Renal pelvis (tissue), 4 donors: ENCODE results near the gene NDUFB5. TPM values are rescaled to one million over a fixed set of nuclear protein-coding genes. Genes with fewer than 3 reads are reported as not detected.
"Not testable (repeated sequence)": the region's sequence is repeated elsewhere in the genome, so short reads cannot be mapped to it uniquely, and the experiment has no call there.

Source experiments
- DNase-seq: peaks from one replicate; pipeline ENCODE4 v3.0.0-alpha.2; 2013
- polyA plus RNA-seq, 3 donors: library from polyadenylated mRNA; unstranded; fragments of 120-200 nt; gene quantifications; one replicate each; pipeline ENCODE4 v1.2.1, GENCODE V29; 2013; ENCODE audit not compliant: insufficient read length in 3 of 3

Gene NDUFB5
- polyA plus RNA-seq, 3 donors: 175 to 193 (median 177) TPM

GRCh38 chr3:179615458-179616173 lies 11.0 kb downstream of the NDUFB5 start:
- no peak for DNase-seq

- DNase-seq: no peak
These were observed 17.4 kb downstream of the NDUFB5 start for GRCh38 chr3:179622023-179622422.

- DNase-seq: no peak
These were observed 19.9 kb downstream of the NDUFB5 start for GRCh38 chr3:179624451-179624850.

GRCh38 chr3:179630753-179631451 lies 26.3 kb downstream of the NDUFB5 start:
- no peak for DNase-seq

- no peak for DNase-seq
These were observed 35.9 kb downstream of the NDUFB5 start for GRCh38 chr3:179640469-179640868.

- no peak for DNase-seq
These were observed 38.3 kb downstream of the NDUFB5 start for GRCh38 chr3:179642871-179643270.

- DNase-seq: not testable (repeated sequence)
These were observed 39.2 kb downstream of the NDUFB5 start for GRCh38 chr3:179643837-179644236.

GRCh38 chr3:179646177-179646576 lies 41.6 kb downstream of the NDUFB5 start:
- no peak for DNase-seq

- DNase-seq: no peak
These were observed 47.3 kb downstream of the NDUFB5 start for GRCh38 chr3:179651687-179652446.

- DNase-seq: peak; percentile 74
These were observed 48.0 kb downstream of the NDUFB5 start, which contains the start of gene USP13 for GRCh38 chr3:179652447-179653095. TSS of gene USP13 (plus strand) at chr3:179653040. CDS start at chr3:179653226, 186 bp downstream.

- DNase-seq: peak; percentile 73
These were observed 48.7 kb downstream of the NDUFB5 start for GRCh38 chr3:179653096-179653797.

- DNase-seq: no peak
These were observed 50.6 kb downstream of the NDUFB5 start for GRCh38 chr3:179655236-179655635.

- no peak for DNase-seq
These were observed 54.0 kb downstream of the NDUFB5 start for GRCh38 chr3:179658606-179659005.

GRCh38 chr3:179660872-179661271 lies 56.3 kb downstream of the NDUFB5 start:
- no peak for DNase-seq

GRCh38 chr3:179661777-179662176 lies 57.2 kb downstream of the NDUFB5 start:
- DNase-seq: no peak

- no peak for DNase-seq
These were observed 58.5 kb downstream of the NDUFB5 start for GRCh38 chr3:179663093-179663492.

- DNase-seq: no peak
These were observed 61.4 kb downstream of the NDUFB5 start for GRCh38 chr3:179666030-179666429.

- no peak for DNase-seq
These were observed 61.9 kb downstream of the NDUFB5 start for GRCh38 chr3:179666436-179667035.

GRCh38 chr3:179668429-179668828 lies 63.8 kb downstream of the NDUFB5 start:
- no peak for DNase-seq

GRCh38 chr3:179670311-179670710 lies 65.7 kb downstream of the NDUFB5 start:
- DNase-seq: no peak

GRCh38 chr3:179671309-179671708 lies 66.7 kb downstream of the NDUFB5 start:
- no peak for DNase-seq
